CD4-positive, alpha-beta T cell (primary cell): ENCODE data around the gene SUV39H1. TPM values are rescaled to one million over a fixed set of nuclear protein-coding genes. Genes with fewer than 3 reads are reported as not detected.

Source experiments
- ATAC-seq: fragments of 200-7000 bp; cut with Tn5 transposase; one replicate; pipeline ENCODE4 v1.10.0; 2022; ENCODE audit warnings: mild to moderate bottlenecking; ENCODE audit not compliant: poor library complexity
- CTCF ChIA-PET: fragments of 350-600 bp; sonication (Branson Sonifier 250); formaldehyde crosslinking; loops from one replicate; lab custom pipeline; 2021; ENCODE audit warnings: antibody characterized with exemption, inconsistent platforms; lab: Charles Lee
- POLR2A ChIA-PET: fragments of 350-600 bp; sonication (Branson Sonifier 250); formaldehyde crosslinking; loops from one replicate; lab custom pipeline; 2021; ENCODE audit warnings: antibody characterized with exemption, inconsistent platforms; lab: Charles Lee
- DNase-seq, 14 experiments: peaks; one replicate each; pipeline ENCODE4 v3.0.0-alpha.2; 2013 to 2020; ENCODE audit warnings: mixed read lengths in 2 of 14
- H3K27ac ChIP-seq, 2 donors: one replicate each; pipeline versions ENCODE4 v1.5.1 to v1.7.0; 2013; ENCODE audit warnings: low read length in 2 of 2, low read depth in 1 of 2, mild to moderate bottlenecking in 1 of 2
- H3K27me3 ChIP-seq, 2 experiments: 1 replicate in 1 of 2; 2 replicates in 1 of 2; pipeline versions ENCODE4 v1.6.1 to v1.7.0; 2013; ENCODE audit warnings: low read length in 2 of 2, control low read depth in 1 of 2, mild to moderate bottlenecking in 1 of 2, moderate library complexity in 1 of 2; ENCODE audit not compliant: insufficient read depth in 2 of 2, control insufficient read depth in 1 of 2
- H3K36me3 ChIP-seq: one replicate; pipeline ENCODE4 v1.6.1; 2013; ENCODE audit warnings: low read length, control low read depth; ENCODE audit not compliant: insufficient read depth
- H3K4me1 ChIP-seq: one replicate; pipeline ENCODE4 v1.6.1; 2013; ENCODE audit warnings: low read length, control low read depth; ENCODE audit not compliant: insufficient read depth
- H3K4me3 ChIP-seq: one replicate; pipeline ENCODE4 v1.5.1; 2013; ENCODE audit warnings: mild to moderate bottlenecking, low read length, moderate library complexity
- H3K9me3 ChIP-seq, 2 experiments: 1 replicate in 1 of 2; 2 replicates in 1 of 2; pipeline versions ENCODE4 v1.6.1 to v1.7.0; 2013; ENCODE audit warnings: low read length in 2 of 2, mild to moderate bottlenecking in 2 of 2, control low read depth in 1 of 2, moderate library complexity in 1 of 2; ENCODE audit not compliant: control insufficient read depth in 1 of 2, insufficient read depth in 1 of 2
- H3K27ac Mint-ChIP-seq: one replicate; pipeline ENCODE4 v1.8.0; 2020; ENCODE audit warnings: mixed read lengths
- H3K27me3 Mint-ChIP-seq: one replicate; pipeline ENCODE4 v1.8.0; 2021; ENCODE audit warnings: mixed read lengths
- H3K36me3 Mint-ChIP-seq: one replicate; pipeline ENCODE4 v1.8.0; 2021; ENCODE audit warnings: low read depth, mixed read lengths
- H3K4me1 Mint-ChIP-seq: one replicate; pipeline ENCODE4 v1.8.0; 2021; ENCODE audit warnings: low read depth, mixed read lengths
- H3K4me3 Mint-ChIP-seq: one replicate; pipeline ENCODE4 v1.8.0; 2020; ENCODE audit warnings: mild to moderate bottlenecking, mixed read lengths
- H3K9me3 Mint-ChIP-seq: one replicate; pipeline ENCODE4 v1.8.0; 2020; ENCODE audit warnings: mixed read lengths
- CTCF ChIP-seq: fragments of 200-600 bp; IDR thresholded peaks from one replicate; pipeline ENCODE4 v1.8.0; 2022; ENCODE audit warnings: antibody characterized with exemption, mild to moderate bottlenecking
- intact Hi-C, 2 experiments: fragments of 100-400 bp; cut with DNase I in 1 of 2; cut with micrococcal nuclease in 1 of 2; formaldehyde crosslinking; loops; one replicate each; pipeline versions ENCODE4 v1.15.1 to v1.9.0; 2023 to 2025; cut with DNase I, micrococcal nuclease
- total RNA-seq, 174 experiments: library from RNA in 2 of 174; stranded (reverse) in 2 of 174; gene quantifications; one replicate each; pipeline ENCODE4 v1.2.3 and lab custom pipeline; 2021 to 2026

SUV39H1 gene
- total RNA-seq, 2 experiments from 2014 or later = 7.7 to 8.4 TPM

- DNase-seq (peak in 2 of 14 experiments; percentile 21 to 41), ATAC-seq (no peak)
- Mint-ChIP-seq H3K27ac (peak overlapping the region; percentile 98), H3K9me3 (no peaks in the 10 kb centered on the region), H3K27me3 (no peaks in the 10 kb centered on the region), H3K4me1 (peaks cover 24% of the 10 kb centered on the region), H3K4me3 (peak overlapping the region; percentile 98), H3K36me3 (peaks cover 35% of the 10 kb centered on the region)
- Histone ChIP-seq H3K4me1 (peaks cover 16% of the 10 kb centered on the region), H3K27ac (peak overlapping the region in 1 of 2 donors; percentile 72), H3K27me3 (no peaks in the 10 kb centered on the region), H3K36me3 (peaks cover 22% of the 10 kb centered on the region), H3K4me3 (peak overlapping the region; percentile 65), H3K9me3 (no peaks in the 10 kb centered on the region)
- CTCF ChIA-PET = interaction anchor here (1.6 kb wide), 1 partner anchor 242 kb away, joined by 3 read pairs; no protein-coding TSS in a partner anchor
- TF ChIP-seq CTCF = no peak
- POLR2A ChIA-PET = interaction anchor here (0.8 to 3.6 kb wide), 7 partner anchors 12 to 244 kb away, joined by 3 to 46 read pairs (median 16); partner anchors contain the start of genes HDAC6 and WAS
- intact Hi-C loops = loop anchor here in 1 of 2 experiments (5.0 kb wide), 1 partner anchor 107 kb away; the partner anchor contains the start of gene HDAC6
These were observed 1.0 kb upstream of the SUV39H1 start for GRCh38 chrX:48695534-48695896.

GRCh38 chrX:48695925-48696300, 621 bp upstream of the SUV39H1 start:
- CTCF ChIA-PET = interaction anchor here (1.6 kb wide), 1 partner anchor 242 kb away, joined by 3 read pairs; no protein-coding TSS in a partner anchor
- Mint-ChIP-seq H3K27ac (peak overlapping the region; percentile 98), H3K4me1 (peaks cover 24% of the 10 kb centered on the region), H3K4me3 (peak overlapping the region; percentile 98), H3K9me3 (no peaks in the 10 kb centered on the region), H3K36me3 (peaks cover 35% of the 10 kb centered on the region), H3K27me3 (no peaks in the 10 kb centered on the region)
- H3K9me3 ChIP-seq = no peaks in the 10 kb centered on the region
- ATAC-seq (no peak), DNase-seq (no peak)
- H3K4me1 ChIP-seq = peaks cover 16% of the 10 kb centered on the region
- H3K27ac ChIP-seq = peak overlapping the region; percentile 72 to 75
- peak overlapping the region; percentile 65 for H3K4me3 ChIP-seq
- POLR2A ChIA-PET = interaction anchor here (0.8 to 3.6 kb wide), 12 partner anchors 13 to 1164 kb away, joined by 3 to 46 read pairs (median 4); partner anchors contain the start of genes HDAC6, PQBP1, RBM3 and TIMM17B
- no peaks in the 10 kb centered on the region for H3K27me3 ChIP-seq
- intact Hi-C loops = loop anchor here (1.0 to 5.0 kb wide), 4 partner anchors 13 to 106 kb away; partner anchors contain the start of genes HDAC6 (in 1 of the 2) and WAS (in 1 of the 2)
- no peak for TF ChIP-seq CTCF
- peaks cover 22% of the 10 kb centered on the region for H3K36me3 ChIP-seq

- Mint-ChIP-seq H3K27me3 (no peaks in the 10 kb centered on the region), H3K36me3 (peaks cover 40% of the 10 kb centered on the region), H3K4me3 (peak overlapping the region; percentile 75), H3K4me1 (peaks cover 24% of the 10 kb centered on the region), H3K9me3 (no peaks in the 10 kb centered on the region), H3K27ac (peak overlapping the region; percentile 98)
- CTCF ChIA-PET = no interaction called here
- POLR2A ChIA-PET = interaction anchor here (0.6 to 3.6 kb wide), 13 partner anchors 14 to 1163 kb away, joined by 3 to 46 read pairs (median 4); partner anchors contain the start of genes HDAC6, PQBP1, RBM3 and TIMM17B
- Histone ChIP-seq H3K27ac (peak overlapping the region in 1 of 2 donors; percentile 35), H3K4me3 (peak overlapping the region; percentile 54), H3K36me3 (peaks cover 34% of the 10 kb centered on the region), H3K9me3 (no peaks in the 10 kb centered on the region), H3K4me1 (peaks cover 18% of the 10 kb centered on the region), H3K27me3 (no peaks in the 10 kb centered on the region)
- DNase-seq = peak in 1 of 14 experiments; percentile 50
- ATAC-seq = peak; percentile 6
- TF ChIP-seq CTCF = no peak
- intact Hi-C loops = loop anchor here (1.0 to 5.0 kb wide), 4 partner anchors 14 to 105 kb away; partner anchors contain the start of genes HDAC6 (in 1 of the 2) and WAS (in 1 of the 2)
These were observed 584 bp downstream of the SUV39H1 start for GRCh38 chrX:48696909-48697727.
